Left hindlimb (tissue), 1 donor: ENCODE measurements around the gene SAP25.
"Not testable (repeated sequence)": the region's sequence is repeated elsewhere in the genome, so short reads cannot be mapped to it uniquely, and the experiment has no call there.

Experiments
- DNase-seq: peaks from one replicate; pipeline ENCODE4 v3.0.0-alpha.2; 2018

The SAP25 gene

GRCh38 chr7:100528108-100528866 lies 45.4 kb downstream of the SAP25 start:
- DNase-seq = not testable (repeated sequence)

DNA sequence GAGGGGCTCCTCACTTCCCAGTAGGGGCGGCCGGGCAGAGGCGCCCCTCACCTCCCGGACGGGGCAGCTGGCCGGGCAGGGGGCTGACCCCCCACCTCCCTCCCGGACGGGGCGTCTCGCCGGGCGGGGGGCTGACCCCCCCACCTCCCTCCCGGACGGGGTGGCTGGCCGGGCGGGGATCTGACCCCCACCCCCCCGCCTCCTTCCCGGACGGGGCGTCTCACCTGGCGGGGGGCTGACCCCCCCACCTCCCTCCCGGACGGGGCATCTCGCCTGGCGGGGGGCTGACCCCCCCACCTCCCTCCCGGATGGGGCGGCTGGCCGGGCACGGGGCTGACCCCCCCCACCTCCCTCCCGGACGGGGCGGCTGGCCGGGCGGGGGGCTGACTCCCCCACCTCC lies 50.5 kb downstream of the SAP25 start:
- DNase-seq = not testable (repeated sequence)
